OCI-LY3 (cell line): ENCODE results near the gene ROR1.

Source experiments
- H2AFZ ChIP-seq: fragments of 200-600, 300-600 bp; shearing (Covaris generic); 2 replicates; pipeline ENCODE4 v1.6.0; 2014; ENCODE audit warnings: antibody characterized with exemption, low read depth, low read length
- H3K27ac ChIP-seq: fragments of 200-600, 300-600 bp; sonication (generic); 2 replicates; pipeline ENCODE4 v1.5.1; 2014; ENCODE audit warnings: mild to moderate bottlenecking, low read length, moderate library complexity, mixed read lengths
- H3K27me3 ChIP-seq: fragments of 200-600, 300-600 bp; sonication (generic); 2 replicates; pipeline ENCODE4 v1.6.1; 2014; ENCODE audit warnings: low read depth, low read length, mixed read lengths
- H3K36me3 ChIP-seq: fragments of 200-600, 300-600 bp; sonication (generic); replicated peaks from 2 replicates; pipeline ENCODE3; 2014; ENCODE audit warnings: low read depth, low read length, mixed read lengths
- H3K4me1 ChIP-seq: fragments of 300-600, 200-600 bp; sonication (generic); 2 replicates; pipeline ENCODE4 v1.6.1; 2014; ENCODE audit warnings: low read length, mixed read lengths
- H3K4me2 ChIP-seq: fragments of 200-600, 300-600 bp; sonication (generic); 2 replicates; pipeline ENCODE4 v1.6.1; 2014; ENCODE audit warnings: low read length, mixed read lengths
- H3K4me3 ChIP-seq: fragments of 300-600, 200-600 bp; sonication (generic); 2 replicates; pipeline ENCODE4 v1.5.1; 2014; ENCODE audit warnings: antibody characterized with exemption, mild to moderate bottlenecking, low read length, moderate library complexity
- H3K79me2 ChIP-seq: fragments of 300-600, 200-600 bp; shearing (Covaris generic); 2 replicates; pipeline ENCODE4 v1.6.1; 2014; ENCODE audit warnings: mild to moderate bottlenecking, low read length, mixed read lengths
- H3K9ac ChIP-seq: fragments of 300-600, 200-600 bp; shearing (Covaris generic); 2 replicates; pipeline ENCODE4 v1.6.0; 2014; ENCODE audit warnings: mild to moderate bottlenecking, low read length, moderate library complexity
- H3K9me3 ChIP-seq: fragments of 200-600, 300-600 bp; shearing (Covaris generic); 2 replicates; pipeline ENCODE4 v1.6.1; 2014; ENCODE audit warnings: low read length, mixed read lengths; ENCODE audit not compliant: insufficient read depth
- H4K20me1 ChIP-seq: fragments of 200-600, 300-600 bp; sonication (generic); 2 replicates; pipeline ENCODE4 v1.6.1; 2016; ENCODE audit warnings: low read length, mixed read lengths; ENCODE audit not compliant: insufficient read depth
- EZH2phosphoT487 ChIP-seq: fragments of 200-600 bp; shearing (Covaris generic); IDR thresholded peaks from 2 replicates; pipeline ENCODE4 v1.6.1; 2018; ENCODE audit warnings: antibody characterized with exemption, mixed run types, low read depth
- TF ChIP-seq, protein P1 (sequence below): fragments of 200-600, 300-600 bp; sonication (generic); IDR thresholded peaks from 2 replicates; pipeline ENCODE4 v1.5.1; 2014; ENCODE audit warnings: antibody characterized with exemption, low read length, low read depth

Gene ROR1

DNA sequence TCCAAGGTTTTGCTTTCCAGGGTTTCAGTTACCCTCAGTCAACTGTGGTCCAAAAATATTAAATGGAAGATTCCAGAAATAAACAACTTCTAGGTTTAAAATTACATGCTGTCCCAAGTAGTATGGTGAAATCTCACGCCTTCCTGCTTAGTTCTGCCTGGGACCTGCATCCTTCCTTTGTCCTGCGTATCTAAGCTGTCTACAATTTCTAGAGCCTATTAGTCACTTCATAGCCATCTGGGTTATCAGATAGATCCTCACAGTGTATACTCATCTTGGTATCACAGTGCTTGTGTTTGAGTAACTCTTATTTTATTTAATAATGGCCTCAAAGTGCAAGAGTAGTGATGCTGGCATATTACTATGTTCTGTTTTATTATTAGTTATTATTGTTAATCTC lies 157.7 kb downstream of the ROR1 start:
- H3K27me3 ChIP-seq: no peaks in the 10 kb centered on the region
- H3K4me2 ChIP-seq: no peak overlapping the region
- no peak overlapping the region for H2AFZ ChIP-seq
- H3K27ac ChIP-seq: no peak overlapping the region
- H3K4me1 ChIP-seq: 0 out of 2 replicates have a peak, but pooled peaks cover 5% of the 10 kb centered on the region
- no peak for TF ChIP-seq EZH2phosphoT487
- TF ChIP-seq, protein P1, sequence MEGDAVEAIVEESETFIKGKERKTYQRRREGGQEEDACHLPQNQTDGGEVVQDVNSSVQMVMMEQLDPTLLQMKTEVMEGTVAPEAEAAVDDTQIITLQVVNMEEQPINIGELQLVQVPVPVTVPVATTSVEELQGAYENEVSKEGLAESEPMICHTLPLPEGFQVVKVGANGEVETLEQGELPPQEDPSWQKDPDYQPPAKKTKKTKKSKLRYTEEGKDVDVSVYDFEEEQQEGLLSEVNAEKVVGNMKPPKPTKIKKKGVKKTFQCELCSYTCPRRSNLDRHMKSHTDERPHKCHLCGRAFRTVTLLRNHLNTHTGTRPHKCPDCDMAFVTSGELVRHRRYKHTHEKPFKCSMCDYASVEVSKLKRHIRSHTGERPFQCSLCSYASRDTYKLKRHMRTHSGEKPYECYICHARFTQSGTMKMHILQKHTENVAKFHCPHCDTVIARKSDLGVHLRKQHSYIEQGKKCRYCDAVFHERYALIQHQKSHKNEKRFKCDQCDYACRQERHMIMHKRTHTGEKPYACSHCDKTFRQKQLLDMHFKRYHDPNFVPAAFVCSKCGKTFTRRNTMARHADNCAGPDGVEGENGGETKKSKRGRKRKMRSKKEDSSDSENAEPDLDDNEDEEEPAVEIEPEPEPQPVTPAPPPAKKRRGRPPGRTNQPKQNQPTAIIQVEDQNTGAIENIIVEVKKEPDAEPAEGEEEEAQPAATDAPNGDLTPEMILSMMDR: no peak
- no peak overlapping the region for H3K4me3 ChIP-seq
- no peaks in the 10 kb centered on the region for H3K9me3 ChIP-seq
- H3K36me3 ChIP-seq: no peaks in the 10 kb centered on the region
- no peak overlapping the region for H3K9ac ChIP-seq
- H3K79me2 ChIP-seq: no peaks in the 10 kb centered on the region
- no peaks in the 10 kb centered on the region for H4K20me1 ChIP-seq

DNA sequence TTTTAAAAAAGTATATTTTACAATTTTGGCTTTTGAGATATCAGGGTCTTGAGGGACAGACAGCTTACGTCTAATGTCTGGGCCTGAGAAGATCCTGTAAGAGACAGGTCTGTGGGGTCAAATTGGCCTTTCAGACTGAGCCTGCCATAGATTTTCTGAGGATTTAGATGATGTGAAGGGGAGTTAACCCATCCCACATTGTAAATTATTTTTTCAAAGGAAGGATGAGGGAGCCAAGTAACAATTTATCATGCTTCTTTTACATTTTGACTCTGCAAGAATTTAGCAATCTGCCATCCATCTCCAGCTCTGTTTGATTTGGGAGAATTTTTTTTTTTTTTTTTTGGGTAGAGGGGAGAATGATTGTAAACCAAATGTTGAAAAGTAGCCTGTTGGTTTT lies 160.9 kb downstream of the ROR1 start:
- Histone ChIP-seq H3K79me2 (no peaks in the 10 kb centered on the region), H3K4me3 (no peak overlapping the region), H3K9me3 (no peaks in the 10 kb centered on the region), H3K27ac (no peak overlapping the region), H4K20me1 (no peaks in the 10 kb centered on the region), H3K4me1 (peaks cover 20% of the 10 kb centered on the region), H3K36me3 (no peaks in the 10 kb centered on the region), H2AFZ (no peak overlapping the region), H3K9ac (no peak overlapping the region), H3K4me2 (no peak overlapping the region), H3K27me3 (no peaks in the 10 kb centered on the region)
- no peak for TF ChIP-seq EZH2phosphoT487
- TF ChIP-seq, protein P1: no peak

DNA sequence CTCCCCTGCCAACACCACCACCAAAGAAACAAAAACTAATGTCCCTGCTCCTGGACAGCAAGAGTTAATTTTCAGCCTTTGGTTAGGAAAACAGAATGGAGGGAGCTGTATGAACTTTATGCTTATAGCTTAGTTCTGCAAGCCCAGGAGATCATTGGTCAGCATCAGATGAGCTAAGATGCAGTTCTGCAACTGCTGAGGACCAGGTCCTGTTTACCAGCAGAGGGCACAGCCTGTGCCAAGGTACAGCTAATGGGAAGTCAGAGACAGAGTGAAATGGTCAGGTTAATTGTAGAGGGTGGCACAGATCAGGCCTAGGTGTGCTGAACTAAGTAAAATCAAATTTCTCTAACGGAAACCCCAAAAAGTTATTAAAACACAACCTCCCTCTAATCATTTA lies 161.3 kb downstream of the ROR1 start:
- no peaks in the 10 kb centered on the region for H4K20me1 ChIP-seq
- no peak for TF ChIP-seq EZH2phosphoT487
- TF ChIP-seq, protein P1: peak; percentile 42
- no peak overlapping the region for H3K9ac ChIP-seq
- H3K4me1 ChIP-seq: peaks cover 20% of the 10 kb centered on the region
- H3K79me2 ChIP-seq: no peaks in the 10 kb centered on the region
- no peaks in the 10 kb centered on the region for H3K27me3 ChIP-seq
- no peak overlapping the region for H3K27ac ChIP-seq
- no peaks in the 10 kb centered on the region for H3K36me3 ChIP-seq
- no peak overlapping the region for H3K4me3 ChIP-seq
- no peak overlapping the region for H2AFZ ChIP-seq
- H3K9me3 ChIP-seq: no peaks in the 10 kb centered on the region
- no peak overlapping the region for H3K4me2 ChIP-seq

DNA sequence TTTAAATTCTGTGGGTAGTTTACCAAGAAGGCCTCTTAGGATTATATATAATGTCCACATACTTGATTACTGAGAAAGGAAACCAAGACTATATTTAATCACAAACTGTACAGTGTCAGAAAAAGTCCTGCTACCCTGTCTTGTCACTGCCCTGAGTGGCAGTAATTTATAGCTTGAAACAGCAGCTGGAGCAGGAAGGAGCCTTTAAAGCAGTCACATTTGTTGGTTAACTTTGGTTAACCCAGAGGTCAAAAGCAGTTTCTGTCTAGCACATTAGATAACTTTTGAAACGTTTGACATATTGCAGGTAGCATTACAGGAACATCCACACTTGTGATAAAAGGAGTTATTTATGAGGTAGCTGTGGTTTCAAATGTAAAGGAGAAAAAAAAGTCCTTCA lies 161.7 kb downstream of the ROR1 start:
- Histone ChIP-seq H3K36me3 (no peaks in the 10 kb centered on the region), H3K27ac (no peak overlapping the region), H3K4me2 (no peak overlapping the region), H3K4me1 (peaks cover 20% of the 10 kb centered on the region), H3K27me3 (no peaks in the 10 kb centered on the region), H3K4me3 (no peak overlapping the region), H3K79me2 (no peaks in the 10 kb centered on the region), H2AFZ (no peak overlapping the region), H3K9ac (no peak overlapping the region), H4K20me1 (no peaks in the 10 kb centered on the region), H3K9me3 (no peaks in the 10 kb centered on the region)
- TF ChIP-seq EZH2phosphoT487: no peak
- TF ChIP-seq, protein P1: no peak
